ENCODE measurements around the gene DZANK1. TPM values are rescaled to one million over a fixed set of nuclear protein-coding genes. Genes with fewer than 3 reads are reported as not detected.
A peak's percentile ranks its signal among the peaks of the same experiment; 100 is the strongest.

DZANK1 gene
- total and polyA plus RNA-seq, 2 donors (not counting 3 experiments of a cell fraction or from before 2014, with no cell fraction given) = 1.1 to 1.8 TPM

GRCh38 chr20:18506744-18507143 is 39.9 kb upstream of the DZANK1 start:
- Histone ChIP-seq H3K36me3 (ENCODE audit: control insufficient read depth in 2 of 2, extremely low read depth in 1 of 2, insufficient read depth in 2 of 2, low read length in 2 of 2) (peaks cover 2 to 9% of the 10 kb centered on the region in 2 experiments), H3K9ac (replicated peaks; ENCODE audit: extremely low read depth, insufficient read depth, low read length) (peak overlapping the region; percentile 79), H3K27me3 (ENCODE audit: control insufficient read depth in 2 of 2, insufficient read depth in 2 of 2, low read length in 2 of 2) (peaks cover 0 to 5% of the 10 kb centered on the region in 2 experiments), H3K9me1 (replicated peaks; ENCODE audit: control insufficient read depth, extremely low read depth, insufficient read depth, low read length) (no peaks in the 10 kb centered on the region), H3K79me2 (ENCODE audit: control insufficient read depth, insufficient read depth, low read length) (peaks cover 19% of the 10 kb centered on the region), H3K9me3 (replicated peaks; ENCODE audit: control insufficient read depth, insufficient read depth, low read length) (no peaks in the 10 kb centered on the region), H3K4me2 (ENCODE audit: insufficient read depth, low read length) (peak overlapping the region; percentile 94), H3K4me1 (ENCODE audit: control insufficient read depth, extremely low read depth, insufficient read depth, low read length) (peaks cover 9% of the 10 kb centered on the region), H3K4me3 (replicated peaks in 1 of 3; ENCODE audit: insufficient read depth in 1 of 3, low read depth in 1 of 3, low read length in 3 of 3) (peak overlapping the region; percentile 14 to 94 (median 75)), H2AFZ (ENCODE audit: low read depth, low read length) (peak overlapping the region; percentile 64), H3K27ac (ENCODE audit: insufficient read depth, low read depth, low read length) (peak overlapping the region; percentile 82), H4K20me1 (replicated peaks; ENCODE audit: control insufficient read depth, extremely low read depth, insufficient read depth, low read length) (no peaks in the 10 kb centered on the region)
- ChIA-PET POLR2A (interaction anchor here (1.2 to 2.0 kb wide), 3 partner anchors 10 to 40 kb away, joined by 3 to 13 read pairs (median 8); partner anchors contain the start of genes DZANK1, POLR3F and RBBP9), CTCF (interaction anchor here (1.2 to 2.0 kb wide), 5 partner anchors 10 to 82 kb away, joined by 3 to 6 read pairs (median 3); partner anchors contain the start of genes DZANK1, POLR3F, RBBP9 and SMIM26)
- DNase-seq (ENCODE audit: low read depth, low spot score) = no peak
- TF ChIP-seq MAX (IDR thresholded peaks at IDR 0.05; ENCODE audit: insufficient read depth, insufficient read length) (no peak), CTCF (IDR thresholded peaks at IDR 0.05; ENCODE audit: extremely low read depth in 1 of 2, insufficient read depth in 1 of 2, low read depth in 1 of 2, low read length in 2 of 2) (no peak), POLR2A (IDR thresholded peaks at IDR 0.05; ENCODE audit: low read depth, low read length) (no peak), MYC (IDR thresholded peaks at IDR 0.05; ENCODE audit: low read depth, low read length) (no peak), JUN (IDR thresholded peaks at IDR 0.05; ENCODE audit: borderline replicate concordance, insufficient read depth, insufficient read length, low read depth) (no peak), POLR2AphosphoS5 (IDR thresholded peaks at IDR 0.05; ENCODE audit: insufficient read depth, low read depth, low read length) (no peak)
- intact Hi-C loops (cut with micrococcal nuclease) (loop anchor here (1.0 to 2.0 kb wide), 7 partner anchors 9 to 218 kb away; partner anchors contain the start of genes DTD1, DZANK1, POLR3F and RBBP9), dilution Hi-C loops (cut with MboI; ENCODE audit: extremely low pct_ligation_motif_present, low sequenced_read_pairs) (no loop called here)
- TSS peak; percentile 89 for BruUV-seq (replicated peaks)
- no peak for FAIRE-seq
